Esophagus muscularis mucosa (tissue), 4 donors: ENCODE results near the gene LAPTM5. TPM values are rescaled to one million over a fixed set of nuclear protein-coding genes. Genes with fewer than 3 reads are reported as not detected.

Experiments used
- DNase-seq: peaks from one replicate; pipeline ENCODE4 v3.0.0-alpha.2; 2017; ENCODE audit errors: extremely low spot score
- H3K27ac ChIP-seq, 4 donors: fragments of 200-600 bp; sonication (generic); replicated peaks in 1 of 4; 1 replicate in 3 of 4; 2 replicates in 1 of 4; pipeline ENCODE4 v1.5.1; 2016 to 2019; ENCODE audit warnings: mild to moderate bottlenecking in 1 of 4
- H3K27me3 ChIP-seq, 4 donors: fragments of 200-600 bp; sonication (generic); one replicate each; pipeline versions ENCODE4 v1.5.1 to v1.6.0; 2016 to 2019
- H3K36me3 ChIP-seq, 4 donors: fragments of 200-600 bp; sonication (generic); one replicate each; pipeline ENCODE4 v1.5.1; 2016 to 2019
- H3K4me1 ChIP-seq, 4 donors: fragments of 200-600 bp; sonication (generic); one replicate each; pipeline ENCODE4 v1.5.1; 2016 to 2019
- H3K4me3 ChIP-seq, 4 donors: fragments of 200-600 bp; sonication (generic); 1 replicate in 2 of 4; 2 replicates in 2 of 4; pipeline ENCODE4 v1.5.1; 2016 to 2019; ENCODE audit warnings: mild to moderate bottlenecking in 4 of 4, moderate library complexity in 1 of 4
- H3K9me3 ChIP-seq, 4 donors: fragments of 200-600 bp; sonication (generic); 1 replicate in 3 of 4; 2 replicates in 1 of 4; pipeline ENCODE4 v1.5.1; 2016 to 2019
- CTCF ChIP-seq, 3 experiments: fragments of 200-600 bp in 2 of 3; fragments of 450-650 bp in 1 of 3; sonication (generic) in 2 of 3; IDR thresholded peaks; one replicate each; pipeline ENCODE4 v1.5.1; 2017 to 2019; ENCODE audit warnings: antibody characterized with exemption in 3 of 3, mild to moderate bottlenecking in 2 of 3, moderate library complexity in 1 of 3
- EP300 ChIP-seq: sonication (generic); formaldehyde crosslinking; IDR thresholded peaks from one replicate; pipeline ENCODE4 v1.6.1; 2017; ENCODE audit warnings: antibody characterized with exemption
- POLR2A ChIP-seq: fragments of 450-650 bp; IDR thresholded peaks from one replicate; pipeline ENCODE4 v1.6.1; 2017; ENCODE audit warnings: antibody characterized with exemption, moderate library complexity, mild to moderate bottlenecking, low read depth
- POLR2AphosphoS5 ChIP-seq, 2 donors: sonication (generic); formaldehyde crosslinking; IDR thresholded peaks; one replicate each; pipeline ENCODE4 v1.6.1; 2017; ENCODE audit warnings: antibody characterized with exemption in 2 of 2
- WGBS: methylation state at CpG from one replicate; pipeline ENCODE4 v1.1.5; 2018; 5-methylcytosine and 5-hydroxymethylcytosine counted together
- intact Hi-C: fragments of 100-400 bp; cut with DNase I; formaldehyde crosslinking; loops from one replicate; pipeline ENCODE4 v1.15.1; 2023
- total RNA-seq, 4 donors: library from RNA; depleted of rRNA; stranded (reverse); fragments of >200 nt; gene quantifications; one replicate each; pipeline versions ENCODE4 v1.1.0 to v1.2.1, GENCODE V29; 2016

LAPTM5 gene
- total RNA-seq, 4 donors from 2014 or later: 32.4 to 83.7 (median 36.3) TPM

GRCh38 chr1:30739601-30740000 is 18.0 kb downstream of the LAPTM5 start:
- peaks cover 0 to 6% (median 0%) of the 10 kb centered on the region in 4 donors for H3K27me3 ChIP-seq
- no peak overlapping the region for H3K27ac ChIP-seq
- no peaks in the 10 kb centered on the region for H3K4me1 ChIP-seq
- DNase-seq: no peak
- TF ChIP-seq POLR2A: no peak
- TF ChIP-seq EP300: no peak
- TF ChIP-seq CTCF (IDR thresholded peaks at IDR 0.05): no peak
- no peak overlapping the region for H3K4me3 ChIP-seq
- H3K9me3 ChIP-seq: no peaks in the 10 kb centered on the region
- peaks cover 0 to 17% (median 0%) of the 10 kb centered on the region in 4 donors for H3K36me3 ChIP-seq
- WGBS: 98% methylated on average over 8 of the region's 8 CpGs
- intact Hi-C loops: no loop called here

GRCh38 chr1:30738715-30739559 is 18.6 kb downstream of the LAPTM5 start:
- WGBS: 89% methylated on average over 10 of the region's 10 CpGs
- Histone ChIP-seq H3K27me3 (peaks cover 0 to 6% (median 0%) of the 10 kb centered on the region in 4 donors), H3K4me1 (no peaks in the 10 kb centered on the region), H3K4me3 (no peak overlapping the region), H3K9me3 (no peaks in the 10 kb centered on the region), H3K27ac (no peak overlapping the region), H3K36me3 (peaks cover 0 to 17% (median 0%) of the 10 kb centered on the region in 4 donors)
- no peak for TF ChIP-seq POLR2A
- no peak for TF ChIP-seq EP300
- TF ChIP-seq CTCF (IDR thresholded peaks at IDR 0.05): no peak
- TF ChIP-seq POLR2AphosphoS5 (IDR thresholded peaks at IDR 0.05): no peak
- intact Hi-C loops: no loop called here
- DNase-seq: no peak

DNA sequence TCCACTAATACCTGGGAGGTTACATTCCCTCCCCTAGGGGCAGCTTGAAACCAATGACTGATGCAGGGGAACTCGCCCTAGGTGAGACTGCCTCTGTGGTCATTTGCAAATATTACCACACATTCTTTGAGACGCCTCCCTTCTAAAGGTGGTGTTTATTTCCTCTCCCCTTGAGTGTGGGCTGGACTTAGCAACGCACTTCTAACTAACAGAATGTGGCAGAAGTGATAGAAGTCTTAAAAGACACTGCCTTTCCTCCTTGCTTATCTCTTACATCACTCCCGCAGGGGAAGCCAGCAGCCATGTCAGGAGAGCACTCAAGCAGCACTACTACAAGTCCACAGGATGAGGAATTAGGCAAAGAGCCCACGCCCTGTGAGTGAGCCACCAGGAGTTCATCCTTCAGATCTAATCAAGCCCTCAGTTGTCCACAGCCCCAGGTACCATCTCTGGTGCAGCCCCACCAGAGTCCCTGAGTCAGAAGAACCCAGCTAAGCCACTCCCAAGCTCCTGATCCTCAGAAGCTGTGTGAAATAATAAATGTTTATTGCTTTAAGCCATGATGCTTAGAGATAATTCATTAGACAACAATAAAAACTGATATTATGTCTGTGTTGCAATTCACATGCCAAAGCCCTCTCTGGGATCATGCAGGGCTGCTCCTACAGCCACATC is 19.4 kb downstream of the LAPTM5 start:
- H3K4me3 ChIP-seq: no peak overlapping the region
- no peak for DNase-seq
- peaks cover 0 to 6% (median 0%) of the 10 kb centered on the region in 4 donors for H3K27me3 ChIP-seq
- TF ChIP-seq POLR2AphosphoS5 (IDR thresholded peaks at IDR 0.05) (no peak), EP300 (no peak), POLR2A (no peak), CTCF (IDR thresholded peaks at IDR 0.05) (no peak)
- intact Hi-C loops: no loop called here
- H3K9me3 ChIP-seq: no peaks in the 10 kb centered on the region
- peaks cover 0 to 17% (median 0%) of the 10 kb centered on the region in 4 donors for H3K36me3 ChIP-seq
- 94% methylated on average over 5 of the region's 5 CpGs for WGBS
- no peak overlapping the region for H3K27ac ChIP-seq
- H3K4me1 ChIP-seq: no peaks in the 10 kb centered on the region

DNA sequence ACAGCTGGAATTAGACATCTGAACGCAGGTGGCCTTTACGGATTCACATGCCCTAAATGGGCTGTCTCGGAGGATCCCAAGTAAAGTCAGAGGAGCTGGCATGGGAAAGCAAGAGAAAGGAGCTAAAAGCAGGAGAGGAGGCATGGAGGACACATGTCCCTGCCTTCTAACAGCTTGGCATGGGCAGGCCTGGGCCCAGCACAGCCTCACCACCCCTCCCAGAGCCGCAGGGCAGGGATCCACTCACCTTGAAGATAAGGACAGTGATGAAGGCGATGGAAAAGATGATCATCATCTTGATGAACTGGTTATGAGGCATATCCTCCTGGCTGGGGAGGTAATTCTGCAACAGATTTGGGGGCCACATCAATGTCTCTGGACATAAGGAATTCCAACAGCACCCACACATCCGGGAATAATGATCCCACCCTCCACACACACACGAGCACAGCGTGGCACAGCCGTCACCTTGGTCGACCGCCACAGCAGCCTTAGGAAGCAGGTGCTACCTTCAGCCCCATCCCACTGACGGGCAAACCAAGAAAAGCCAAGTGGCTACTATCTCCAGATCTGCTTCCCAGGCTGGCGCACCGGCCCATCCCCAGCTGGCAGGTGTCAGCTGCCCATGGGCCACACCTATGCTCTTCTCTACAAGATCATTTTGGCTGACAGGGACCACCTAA is 20.1 kb downstream of the LAPTM5 start:
- TF ChIP-seq CTCF (IDR thresholded peaks at IDR 0.05): no peak
- TF ChIP-seq POLR2A: no peak
- TF ChIP-seq EP300: no peak
- TF ChIP-seq POLR2AphosphoS5 (IDR thresholded peaks at IDR 0.05): no peak
- 96% methylated on average over 14 of the region's 14 CpGs for WGBS
- peaks cover 0 to 10% (median 0%) of the 10 kb centered on the region in 4 donors for H3K27me3 ChIP-seq
- H3K9me3 ChIP-seq: no peaks in the 10 kb centered on the region
- no peak overlapping the region for H3K4me3 ChIP-seq
- no peak for DNase-seq
- peaks cover 0 to 17% (median 0%) of the 10 kb centered on the region in 4 donors for H3K36me3 ChIP-seq
- no peak overlapping the region for H3K27ac ChIP-seq
- intact Hi-C loops: no loop called here
- H3K4me1 ChIP-seq: no peaks in the 10 kb centered on the region
